ENCODE measurements around the gene KRTAP4-8. TPM values are rescaled to one million over a fixed set of nuclear protein-coding genes. Genes with fewer than 3 reads are reported as not detected.
"Not testable (repeated sequence)": the region's sequence is repeated elsewhere in the genome, so short reads cannot be mapped to it uniquely, and the experiment has no call there.

Gene KRTAP4-8
- total RNA-seq, 2 experiments from 2014 or later, result not detected

DNA sequence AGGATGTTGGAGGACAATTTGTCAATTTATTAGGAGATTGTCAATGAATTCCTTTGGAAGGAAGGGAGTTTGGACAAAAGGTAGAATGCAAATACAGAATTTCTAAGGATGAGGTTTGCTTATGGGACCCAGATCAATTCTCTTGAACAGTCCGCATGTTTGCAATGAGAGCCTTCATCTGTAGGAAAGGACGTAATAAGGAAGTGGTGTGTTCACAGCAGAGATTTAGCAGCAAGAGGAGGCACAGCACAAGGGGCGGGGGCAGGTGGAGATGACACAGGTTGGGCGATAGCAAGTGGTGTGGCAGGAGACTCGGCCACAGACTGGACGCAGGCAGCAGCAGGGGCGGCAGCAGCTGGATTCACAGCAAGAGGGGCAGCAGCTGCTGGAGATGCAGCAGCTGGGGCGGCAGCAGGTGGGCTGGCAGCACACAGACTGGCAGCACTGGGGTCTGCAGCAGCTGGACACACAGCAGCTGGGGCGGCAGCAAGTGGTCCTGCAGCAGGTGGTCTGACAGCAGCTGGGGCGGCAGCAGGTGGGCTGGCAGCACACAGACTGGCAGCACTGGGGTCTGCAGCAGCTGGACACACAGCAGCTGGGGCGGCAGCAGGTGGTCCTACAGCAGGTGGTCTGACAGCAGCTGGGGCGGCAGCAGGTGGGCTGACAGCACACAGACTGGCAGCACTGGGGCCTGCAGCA is 25.5 kb upstream of the KRTAP4-8 start:
- DNase-seq; H3K27me3 Mint-ChIP-seq; H3K9me3 Mint-ChIP-seq; H3K4me3 Mint-ChIP-seq; H3K27ac Mint-ChIP-seq; intact Hi-C loops (cut with micrococcal nuclease); H3K36me3 Mint-ChIP-seq; POLR2A ChIA-PET: not testable (repeated sequence)
- H3K4me1 Mint-ChIP-seq (ENCODE audit: low read depth), result peaks cover 45% of the 10 kb centered on the region
- CTCF ChIA-PET, result interaction anchor here (1.3 to 1.4 kb wide), 2 partner anchors 426 to 539 kb away, joined by 3 read pairs; no protein-coding TSS in a partner anchor

DNA sequence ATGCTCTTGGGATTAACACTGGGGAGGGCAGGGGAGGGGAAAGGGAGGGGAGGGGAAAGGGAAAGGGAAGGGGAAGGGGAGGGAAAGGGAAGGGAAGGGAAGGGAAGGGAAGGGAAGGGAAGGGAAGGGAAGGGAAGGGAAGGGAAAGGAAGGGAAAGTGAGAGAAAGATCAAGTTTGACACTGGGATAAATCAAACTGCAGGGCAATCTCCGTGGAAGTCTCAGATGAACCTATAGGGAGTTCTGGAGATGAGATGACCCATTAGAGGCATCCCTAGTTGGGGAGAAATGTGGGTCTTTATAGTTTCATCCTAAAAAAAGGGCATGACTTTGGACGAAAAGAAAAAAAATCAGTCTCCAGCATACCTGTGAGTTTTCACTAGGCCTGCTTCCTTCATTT is 23.8 kb upstream of the KRTAP4-8 start:
- Mint-ChIP-seq H3K27me3 (peaks cover 4% of the 10 kb centered on the region), H3K4me1 (ENCODE audit: low read depth) (peaks cover 45% of the 10 kb centered on the region), H3K9me3 (peaks cover 6% of the 10 kb centered on the region), H3K4me3 (no peak overlapping the region), H3K27ac (no peak overlapping the region), H3K36me3 (no peaks in the 10 kb centered on the region)
- intact Hi-C loops (cut with micrococcal nuclease), result no loop called here
- no peak for DNase-seq
- POLR2A ChIA-PET, result no interaction called here
- CTCF ChIA-PET, result no interaction called here

DNA sequence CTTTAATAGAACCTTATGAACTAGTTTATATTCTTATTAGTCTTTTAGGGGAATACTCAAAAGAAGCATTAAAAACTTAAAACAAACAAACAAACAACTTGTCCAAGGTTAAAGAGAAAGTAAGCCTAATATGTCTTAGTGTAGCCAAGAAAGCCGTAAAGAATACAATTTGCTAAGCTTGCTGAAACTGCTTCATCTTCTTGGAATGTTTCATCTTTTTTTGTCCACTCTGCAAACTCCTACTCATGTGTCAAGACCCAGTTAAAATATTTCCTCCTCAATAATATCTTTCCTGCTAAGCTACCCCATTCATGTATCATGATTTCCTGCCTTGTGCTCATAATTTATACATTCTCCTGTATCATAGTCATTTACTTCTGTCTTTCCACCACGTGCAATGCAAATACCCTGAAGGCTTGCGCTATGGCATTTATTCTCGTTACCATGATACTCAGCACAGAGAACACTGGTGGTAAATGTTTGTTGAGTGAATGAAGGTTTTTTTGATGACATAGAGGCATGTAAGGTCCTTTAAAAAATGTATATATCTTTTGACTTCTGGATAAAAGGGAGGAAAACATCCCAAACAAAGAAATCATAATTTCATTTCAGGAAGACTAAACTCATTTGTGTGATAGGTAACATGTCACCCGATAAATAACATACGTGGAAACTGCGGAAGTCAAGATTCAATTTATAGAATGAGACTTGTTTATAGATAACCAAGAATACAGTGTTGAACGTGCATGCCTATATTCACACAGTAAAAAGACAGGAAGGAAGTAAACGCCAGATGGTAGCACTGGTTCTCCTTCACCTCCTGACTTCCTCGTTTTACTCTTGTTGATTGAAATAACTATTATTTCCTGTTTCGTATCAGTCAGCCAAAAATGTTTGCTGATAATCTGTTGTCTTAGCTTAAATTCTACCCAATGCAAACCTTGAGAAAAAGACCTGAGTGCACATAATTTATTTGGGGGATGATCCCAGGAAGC is 22.1 kb upstream of the KRTAP4-8 start:
- H3K9me3 Mint-ChIP-seq; H3K27ac Mint-ChIP-seq; POLR2A ChIA-PET; H3K36me3 Mint-ChIP-seq; H3K27me3 Mint-ChIP-seq; H3K4me3 Mint-ChIP-seq; DNase-seq; CTCF ChIA-PET; intact Hi-C loops (cut with micrococcal nuclease): not testable (repeated sequence)
- H3K4me1 Mint-ChIP-seq (ENCODE audit: low read depth), result peaks cover 33% of the 10 kb centered on the region

DNA sequence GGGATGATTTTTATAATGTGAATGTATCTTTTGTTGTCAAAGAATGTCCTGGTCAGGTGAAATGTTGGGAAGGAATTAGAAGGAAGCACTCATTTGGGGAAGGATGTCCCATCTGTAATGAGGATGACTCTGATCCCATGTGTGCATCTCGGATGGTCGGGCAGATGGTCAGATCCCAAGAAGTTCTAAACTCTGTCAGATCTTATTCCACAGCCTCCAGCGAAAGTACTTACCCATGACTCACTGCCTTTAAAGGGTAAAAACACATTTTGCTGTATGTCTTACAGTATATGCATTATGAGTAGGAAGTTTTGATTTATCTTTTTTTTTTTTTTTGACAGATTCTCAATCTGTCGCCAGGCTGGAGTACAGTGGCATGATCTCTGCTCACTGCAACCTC is 20.8 kb upstream of the KRTAP4-8 start:
- intact Hi-C loops (cut with micrococcal nuclease), result no loop called here
- Mint-ChIP-seq H3K9me3 (peaks cover 6% of the 10 kb centered on the region), H3K4me1 (ENCODE audit: low read depth) (peaks cover 22% of the 10 kb centered on the region), H3K27ac (no peak overlapping the region), H3K36me3 (no peaks in the 10 kb centered on the region), H3K4me3 (no peak overlapping the region), H3K27me3 (peaks cover 4% of the 10 kb centered on the region)
- POLR2A ChIA-PET, result no interaction called here
- no peak for DNase-seq
- CTCF ChIA-PET, result no interaction called here

DNA sequence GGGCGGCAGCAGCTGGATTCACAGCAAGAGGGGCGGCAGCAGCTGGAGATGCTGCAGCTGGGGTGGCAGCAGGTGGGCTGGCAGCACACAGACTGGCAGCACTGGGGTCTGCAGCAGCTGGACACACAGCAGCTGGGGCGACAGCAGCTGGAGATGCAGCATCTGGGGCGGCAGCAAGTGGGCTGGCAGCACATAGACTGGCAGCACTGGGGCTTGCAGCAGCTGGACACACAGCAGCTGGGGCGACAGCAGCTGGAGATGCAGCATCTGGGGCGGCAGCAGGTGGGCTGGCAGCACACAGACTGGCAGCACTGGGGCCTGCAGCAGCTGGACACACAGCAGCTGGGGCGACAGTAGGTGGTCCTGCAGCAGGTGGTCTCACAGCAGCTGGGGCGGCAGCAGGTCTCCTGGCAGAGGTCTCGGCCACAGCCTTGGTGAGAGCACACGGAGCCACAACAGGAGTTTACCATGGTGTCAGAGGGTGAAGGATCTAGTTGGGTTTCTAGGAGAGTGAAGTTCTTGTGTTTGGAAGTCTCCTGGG is 20.0 kb upstream of the KRTAP4-8 start, which contains the start of gene KRTAP4-11:
Gene KRTAP4-11, minus strand, starts transcription at position 528 of the 541 bp plus-strand sequence. Its CDS starts 58 bp downstream, at position 470.
- intact Hi-C loops (cut with micrococcal nuclease), result not testable (repeated sequence)

DNA sequence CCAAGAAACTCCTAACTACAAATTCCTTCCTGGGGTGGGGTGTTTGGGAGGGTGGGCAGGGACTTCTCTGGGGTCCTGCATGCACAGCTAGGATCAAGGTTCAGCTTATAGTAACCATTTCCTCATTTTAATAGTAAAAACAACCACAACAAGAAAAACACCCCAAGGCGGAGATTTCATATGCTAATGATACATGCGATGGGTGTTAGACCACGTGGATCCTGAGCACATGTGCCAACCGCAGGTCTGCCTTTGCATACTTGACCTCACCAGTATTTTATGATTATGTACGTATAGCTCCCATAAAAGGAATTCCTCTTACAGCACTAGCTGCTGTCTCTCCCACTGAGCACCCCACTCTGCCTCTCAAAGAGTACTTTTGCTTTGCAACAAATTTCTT is 18.4 kb upstream of the KRTAP4-8 start:
- no peak for DNase-seq
- H3K9me3 Mint-ChIP-seq, result peaks cover 4% of the 10 kb centered on the region
- no peak overlapping the region for H3K4me3 Mint-ChIP-seq
- H3K4me1 Mint-ChIP-seq (ENCODE audit: low read depth), result peaks cover 12% of the 10 kb centered on the region
- POLR2A ChIA-PET, result no interaction called here
- intact Hi-C loops (cut with micrococcal nuclease), result no loop called here
- CTCF ChIA-PET, result no interaction called here
- no peak overlapping the region for H3K27ac Mint-ChIP-seq
- peaks cover 4% of the 10 kb centered on the region for H3K27me3 Mint-ChIP-seq
- H3K36me3 Mint-ChIP-seq, result peaks cover 2% of the 10 kb centered on the region

More for the DNA sequence above, 20.0 kb upstream of the KRTAP4-8 start, which contains the start of gene KRTAP4-11:
- H3K4me3 Mint-ChIP-seq, POLR2A ChIA-PET, H3K27me3 Mint-ChIP-seq, DNase-seq, H3K36me3 Mint-ChIP-seq, H3K9me3 Mint-ChIP-seq, H3K27ac Mint-ChIP-seq: not testable (repeated sequence)
- CTCF ChIA-PET, result interaction anchor here (0.7 kb wide), 1 partner anchor 20 kb away, joined by 3 read pairs; no protein-coding TSS in a partner anchor
- H3K4me1 Mint-ChIP-seq (ENCODE audit: low read depth), result peaks cover 16% of the 10 kb centered on the region

DNA sequence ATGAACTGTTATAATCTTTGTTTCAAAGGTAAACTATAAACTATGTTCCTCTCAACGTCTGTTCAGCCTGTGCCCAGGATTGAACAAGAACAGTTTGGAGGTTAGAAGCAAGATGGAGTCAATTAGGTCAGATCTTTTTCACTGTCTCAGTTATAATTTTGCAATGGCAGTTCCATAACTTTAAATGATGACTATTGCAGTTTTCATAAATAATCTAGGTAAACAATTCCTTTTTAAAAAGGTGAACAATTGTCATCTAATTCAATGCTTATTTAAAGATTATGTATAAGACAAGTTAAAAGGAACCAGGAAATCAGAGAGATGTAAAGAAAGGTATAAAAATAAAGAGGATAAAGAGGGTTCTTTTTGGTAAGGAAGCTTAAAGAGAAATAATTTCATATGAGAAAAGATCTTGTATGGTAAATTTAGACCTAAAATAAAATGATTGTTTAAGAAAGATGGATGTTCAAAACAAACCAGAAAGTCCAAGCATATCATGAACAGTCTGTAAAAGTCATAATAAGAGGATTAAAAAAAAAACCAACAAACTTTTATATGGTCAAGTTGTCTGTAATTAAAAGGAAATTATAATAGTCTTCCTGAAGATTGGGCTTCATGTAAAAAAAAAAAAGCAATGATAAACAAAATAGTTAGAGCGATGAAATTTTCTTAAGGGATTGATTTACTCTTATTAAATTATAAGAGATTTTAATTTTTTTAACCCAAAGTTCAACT is 13.4 kb upstream of the KRTAP4-8 start:
- Mint-ChIP-seq H3K4me3 (no peak overlapping the region), H3K27ac (no peak overlapping the region), H3K9me3 (peaks cover 8% of the 10 kb centered on the region), H3K4me1 (ENCODE audit: low read depth) (peaks cover 2% of the 10 kb centered on the region), H3K36me3 (peaks cover 2% of the 10 kb centered on the region), H3K27me3 (peaks cover 7% of the 10 kb centered on the region)
- ChIA-PET CTCF (no interaction called here), POLR2A (no interaction called here)
- intact Hi-C loops (cut with micrococcal nuclease), result no loop called here
- no peak for DNase-seq

DNA sequence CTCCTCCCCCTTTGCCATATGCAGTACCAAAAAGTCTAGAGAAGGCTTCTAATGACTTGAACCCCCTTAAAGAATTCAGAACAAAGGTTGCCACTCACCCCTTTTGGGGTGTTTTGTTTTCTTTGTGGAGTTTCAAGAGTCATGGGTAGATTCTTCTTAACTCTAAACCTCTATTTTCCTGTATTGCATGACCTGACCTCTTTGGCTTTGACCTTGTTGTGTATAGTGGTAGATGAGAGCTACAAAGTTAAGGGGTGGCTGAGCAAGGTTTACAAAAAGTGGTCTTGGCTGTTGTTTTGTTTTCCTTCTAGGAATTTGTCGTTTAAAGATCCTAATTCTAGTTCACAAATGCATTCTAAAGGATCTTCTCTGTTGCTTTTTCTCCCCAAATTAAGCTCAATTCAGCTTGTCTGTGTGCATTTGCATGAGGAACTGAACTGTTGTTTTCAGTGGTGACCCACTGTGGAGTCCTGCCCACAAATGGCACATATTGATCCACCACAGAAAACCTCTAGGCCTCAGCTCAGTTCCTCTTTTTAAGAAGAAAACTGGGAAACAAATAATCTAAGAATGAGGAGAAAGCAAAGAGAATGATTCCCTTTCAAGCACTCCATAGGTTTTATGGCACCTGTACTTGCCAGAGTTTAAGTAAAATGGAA is 10.9 kb upstream of the KRTAP4-8 start:
- POLR2A ChIA-PET; CTCF ChIA-PET; H3K27ac Mint-ChIP-seq; H3K4me3 Mint-ChIP-seq; H3K9me3 Mint-ChIP-seq; H3K4me1 Mint-ChIP-seq (ENCODE audit: low read depth); DNase-seq; intact Hi-C loops (cut with micrococcal nuclease); H3K36me3 Mint-ChIP-seq: not testable (repeated sequence)
- H3K27me3 Mint-ChIP-seq, result peaks cover 14% of the 10 kb centered on the region

DNA sequence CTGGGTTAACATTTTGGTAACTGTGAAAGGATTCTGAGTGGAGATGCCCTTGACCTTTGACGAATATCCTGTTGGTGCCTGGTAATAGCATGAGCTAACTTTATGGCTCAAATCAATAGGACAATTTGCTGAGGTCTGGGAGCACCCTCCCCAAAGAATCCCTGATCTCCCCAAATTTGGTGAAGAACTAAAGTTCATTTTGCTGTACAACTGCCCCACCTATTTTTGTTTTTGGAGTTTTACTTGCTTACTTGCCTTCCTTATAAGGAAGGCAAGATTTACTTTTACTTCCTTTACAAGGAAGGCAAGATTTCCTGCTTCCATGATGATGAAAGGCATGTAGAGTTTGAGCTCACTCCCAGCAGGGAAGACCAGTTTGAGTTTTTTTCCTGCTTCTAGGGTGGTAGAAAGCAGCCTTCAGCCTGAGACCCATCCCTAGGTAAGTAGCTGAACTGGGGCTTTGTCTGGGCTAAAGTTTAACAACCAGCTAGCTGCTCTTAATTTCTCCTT is 10.1 kb upstream of the KRTAP4-8 start:
- Mint-ChIP-seq H3K4me3 (no peak overlapping the region), H3K36me3 (no peaks in the 10 kb centered on the region), H3K4me1 (ENCODE audit: low read depth) (peaks cover 2% of the 10 kb centered on the region), H3K27ac (no peak overlapping the region), H3K27me3 (peaks cover 14% of the 10 kb centered on the region), H3K9me3 (peaks cover 6% of the 10 kb centered on the region)
- POLR2A ChIA-PET, result no interaction called here
- no peak for DNase-seq
- CTCF ChIA-PET, result no interaction called here
- intact Hi-C loops (cut with micrococcal nuclease), result no loop called here

DNA sequence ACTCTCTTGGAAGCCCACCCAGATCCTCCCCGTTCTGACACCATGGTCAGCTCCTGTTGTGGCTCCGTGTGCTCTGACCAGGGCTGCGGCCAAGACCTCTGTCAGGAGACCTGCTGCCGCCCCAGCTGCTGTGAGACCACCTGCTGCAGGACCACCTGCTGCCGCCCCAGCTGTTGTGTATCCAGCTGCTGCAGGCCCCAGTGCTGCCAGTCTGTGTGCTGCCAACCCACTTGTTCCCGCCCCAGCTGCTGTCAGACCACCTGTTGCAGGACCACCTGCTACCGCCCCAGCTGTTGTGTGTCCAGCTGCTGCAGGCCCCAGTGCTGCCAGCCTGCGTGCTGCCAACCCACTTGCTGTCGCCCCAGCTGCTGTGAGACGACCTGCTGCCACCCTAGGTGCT is 7.4 kb upstream of the KRTAP4-8 start, which contains the start of gene KRTAP4-9:
Gene KRTAP4-9, plus strand, starts transcription at position 43 of the 400 bp plus-strand sequence. Its CDS starts 0 bp downstream, at position 43.
- H3K4me3 Mint-ChIP-seq; intact Hi-C loops (cut with micrococcal nuclease); H3K9me3 Mint-ChIP-seq; DNase-seq; H3K36me3 Mint-ChIP-seq; CTCF ChIA-PET; H3K27ac Mint-ChIP-seq; H3K4me1 Mint-ChIP-seq (ENCODE audit: low read depth); POLR2A ChIA-PET: not testable (repeated sequence)
- H3K27me3 Mint-ChIP-seq, result peaks cover 14% of the 10 kb centered on the region

DNA sequence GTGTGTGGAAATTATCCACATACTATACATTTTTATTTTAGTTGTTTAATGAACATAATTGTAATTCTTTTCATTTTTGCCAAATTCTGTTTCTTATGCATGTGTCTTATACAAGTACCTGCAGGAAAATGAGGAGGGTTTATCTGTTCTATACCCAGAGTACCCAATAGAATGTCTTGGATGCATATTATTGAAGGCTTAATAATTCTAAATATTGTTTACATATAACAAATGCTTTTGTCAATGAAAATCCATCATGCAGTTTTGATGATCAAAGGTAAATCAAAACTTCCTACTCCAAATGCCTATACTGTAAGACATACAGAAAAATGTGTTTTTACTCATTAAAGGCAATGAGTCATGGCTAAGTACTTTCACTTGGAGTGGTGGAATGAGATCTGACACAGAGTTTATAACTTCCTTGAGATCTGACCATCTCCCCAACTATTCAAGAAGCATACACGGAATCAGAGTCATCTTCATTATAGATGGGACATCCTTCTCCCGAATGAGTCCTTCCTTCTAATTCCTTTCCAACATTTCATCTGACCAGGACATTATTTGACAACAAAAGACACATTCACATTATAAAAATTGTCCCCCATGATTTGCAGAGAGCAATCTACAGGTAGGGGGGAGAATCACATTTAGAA is 6.6 kb upstream of the KRTAP4-8 start:
- CTCF ChIA-PET; H3K4me1 Mint-ChIP-seq (ENCODE audit: low read depth); H3K4me3 Mint-ChIP-seq; intact Hi-C loops (cut with micrococcal nuclease); POLR2A ChIA-PET; DNase-seq; H3K36me3 Mint-ChIP-seq; H3K27ac Mint-ChIP-seq; H3K9me3 Mint-ChIP-seq: not testable (repeated sequence)
- H3K27me3 Mint-ChIP-seq, result peaks cover 15% of the 10 kb centered on the region
